HepG2 (cell line): ENCODE data around the gene DTX4. TPM values are rescaled to one million over a fixed set of nuclear protein-coding genes. Genes with fewer than 3 reads are reported as not detected.

Experiments used
- ARHGAP35 ChIP-seq: sonication (generic); formaldehyde crosslinking; IDR thresholded peaks from 2 replicates; pipeline ENCODE4 v1.9.0; 2022; ENCODE audit warnings: mild to moderate bottlenecking, inconsistent platforms, moderate library complexity, missing genetic modification reagents, borderline replicate concordance
- BCLAF1 ChIP-seq: fragments of 450-650 bp; IDR thresholded peaks from 2 replicates; pipeline ENCODE4 v1.6.1; 2017; ENCODE audit warnings: mild to moderate bottlenecking
- GABPB1 ChIP-seq: IDR thresholded peaks from 2 replicates; pipeline ENCODE4 v1.6.1; 2016; ENCODE audit warnings: mild to moderate bottlenecking, missing genetic modification reagents, moderate library complexity, missing compliant biosample characterization
- JDP2 ChIP-seq: sonication (generic); formaldehyde crosslinking; IDR thresholded peaks from 2 replicates; pipeline ENCODE4 v1.8.1; 2022; ENCODE audit warnings: missing genetic modification reagents, borderline replicate concordance
- KLF9 ChIP-seq: IDR thresholded peaks from 2 replicates; pipeline ENCODE4 v1.6.1; 2016; ENCODE audit warnings: low read depth
- MEF2D ChIP-seq: sonication (generic); formaldehyde crosslinking; IDR thresholded peaks from 2 replicates; pipeline ENCODE4 v1.5.1; 2020; ENCODE audit warnings: mild to moderate bottlenecking, missing genetic modification reagents
- MTF2 ChIP-seq: sonication (generic); formaldehyde crosslinking; IDR thresholded peaks from 2 replicates; pipeline ENCODE4 v1.5.0; 2020; ENCODE audit warnings: missing genetic modification reagents, borderline replicate concordance
- NR2F2 ChIP-seq: IDR thresholded peaks from 2 replicates; pipeline ENCODE4 v1.6.1; 2012; ENCODE audit warnings: low read depth, inconsistent platforms, borderline replicate concordance
- PCBP1 ChIP-seq: fragments of 200-400 bp; formaldehyde crosslinking; IDR thresholded peaks from 2 replicates; pipeline ENCODE4 v1.6.1; 2017; ENCODE audit warnings: mild to moderate bottlenecking, low read depth, low read length, borderline replicate concordance
- SIN3A ChIP-seq: IDR thresholded peaks from 2 replicates; pipeline ENCODE4 v1.6.1; 2011; ENCODE audit warnings: low read depth, mild to moderate bottlenecking, control low read depth, low read length, borderline replicate concordance
- SMAD3 ChIP-seq: sonication (generic); formaldehyde crosslinking; IDR thresholded peaks from 2 replicates; pipeline ENCODE4 v1.4.0; 2020; ENCODE audit warnings: missing genetic modification reagents
- SRSF1 ChIP-seq: fragments of 200-400 bp; formaldehyde crosslinking; optimal IDR thresholded peaks from 2 replicates; pipeline ENCODE3; 2017; ENCODE audit warnings: mild to moderate bottlenecking, low read depth, low read length, moderate library complexity
- TFDP1 ChIP-seq: IDR thresholded peaks from 2 replicates; pipeline ENCODE4 v1.6.1; 2016; ENCODE audit warnings: missing compliant biosample characterization, missing genetic modification reagents, borderline replicate concordance
- XBP1 ChIP-seq: sonication (generic); formaldehyde crosslinking; IDR thresholded peaks from 2 replicates; pipeline ENCODE4 v1.5.0; 2020; ENCODE audit warnings: missing genetic modification reagents
- ZFP36L2 ChIP-seq: sonication (generic); formaldehyde crosslinking; IDR thresholded peaks from 2 replicates; pipeline ENCODE4 v1.4.0; 2020; ENCODE audit warnings: missing genetic modification reagents
- ZNF138 ChIP-seq: sonication (generic); formaldehyde crosslinking; IDR thresholded peaks from 2 replicates; pipeline ENCODE4 v1.5.0; 2020; ENCODE audit warnings: mild to moderate bottlenecking, low read depth, missing genetic modification reagents
- ZNF382 ChIP-seq: sonication (generic); formaldehyde crosslinking; IDR thresholded peaks from 2 replicates; pipeline ENCODE4 v1.5.0; 2020; ENCODE audit warnings: missing genetic modification reagents, mild to moderate bottlenecking, borderline replicate concordance
- ZNF441 ChIP-seq: sonication (generic); formaldehyde crosslinking; IDR thresholded peaks from 2 replicates; pipeline ENCODE4 v1.7.0; 2021; ENCODE audit warnings: missing genetic modification reagents, borderline replicate concordance
- ZNF451 ChIP-seq: sonication (generic); formaldehyde crosslinking; IDR thresholded peaks from 2 replicates; pipeline ENCODE4 v1.5.0; 2020; ENCODE audit warnings: mild to moderate bottlenecking, missing genetic modification reagents
- ZNF614 ChIP-seq: IDR thresholded peaks from 2 replicates; pipeline ENCODE4 v1.6.1; 2018; ENCODE audit warnings: missing biosample characterization, missing genetic modification reagents, inconsistent platforms, borderline replicate concordance
- ZNF75D ChIP-seq: sonication (generic); formaldehyde crosslinking; IDR thresholded peaks from 2 replicates; pipeline ENCODE4 v1.8.1; 2023; ENCODE audit warnings: missing genetic modification reagents, mild to moderate bottlenecking, borderline replicate concordance
- ZNF766 ChIP-seq: sonication (generic); formaldehyde crosslinking; IDR thresholded peaks from 2 replicates; pipeline ENCODE4 v1.5.0; 2020; ENCODE audit warnings: missing genetic modification reagents, borderline replicate concordance
- ZNF773 ChIP-seq: sonication (generic); formaldehyde crosslinking; IDR thresholded peaks from 2 replicates; pipeline ENCODE4 v1.4.0; 2020; ENCODE audit warnings: missing genetic modification reagents, borderline replicate concordance
- ZNF780A ChIP-seq: sonication (generic); formaldehyde crosslinking; IDR thresholded peaks from 2 replicates; pipeline ENCODE4 v1.8.0; 2022; ENCODE audit warnings: mild to moderate bottlenecking, missing genetic modification reagents, moderate library complexity
- ZSCAN21 ChIP-seq: sonication (generic); formaldehyde crosslinking; IDR thresholded peaks from 2 replicates; pipeline ENCODE4 v1.8.0; 2022; ENCODE audit warnings: mild to moderate bottlenecking, missing genetic modification reagents, moderate library complexity, borderline replicate concordance
- ZSCAN9 ChIP-seq: IDR thresholded peaks from 2 replicates; pipeline ENCODE4 v1.6.1; 2016; ENCODE audit warnings: borderline replicate concordance
- polyA plus RNA-seq, 8 experiments: library from polyadenylated mRNA; depleted of rRNA in 3 of 8; stranded (reverse) in 7 of 8; unstranded in 1 of 8; fragments of >200 nt; fragmentation: Illumina TruSeq in 4 of 8; extraction: Trizol in 4 of 8; gene quantifications; 2 replicates each; pipeline versions ENCODE4 v1.2.1 to v1.2.3, GENCODE V29; 2011 to 2016; ENCODE audit warnings: low read depth in 4 of 8, missing spikeins in 1 of 8, mixed read lengths in 1 of 8; ENCODE audit not compliant: insufficient read depth in 1 of 8
- total RNA-seq, 5 experiments: library from RNA; depleted of rRNA; stranded (reverse); fragments of >200 nt; fragmentation: Illumina TruSeq; extraction: Trizol; gene quantifications; 2 replicates each; pipeline ENCODE4 v1.2.3, GENCODE V29; 2016; ENCODE audit warnings: low read depth in 1 of 5

DTX4 gene
- total and polyA plus RNA-seq, 2 of the 13 experiments (the other 11 are each of a cell fraction or from before 2014, with no cell fraction given): 0.67 to 5.6 TPM

GRCh38 chr11:59171508-59172322, at the start of gene DTX4 (continued):
- TF ChIP-seq BCLAF1: no peak
- TF ChIP-seq MEF2D: no peak
- TF ChIP-seq ZNF451: no peak
- peak; percentile 87 for TF ChIP-seq TFDP1 (CRISPR knock-in tag)
- TF ChIP-seq ZNF766 (CRISPR knock-in tag): no peak
- no peak for TF ChIP-seq SRSF1
- TF ChIP-seq JDP2 (CRISPR knock-in tag): no peak
- no peak for TF ChIP-seq ZSCAN21 (CRISPR knock-in tag)
- TF ChIP-seq ZNF614 (CRISPR knock-in tag): no peak; the same call in 1 of the 2 replicates
- peak; percentile 34 for TF ChIP-seq GABPB1 (CRISPR knock-in tag)
- no peak for TF ChIP-seq ZNF773 (CRISPR knock-in tag)
- TF ChIP-seq ZNF138 (CRISPR knock-in tag): 0 out of 2 replicates have a peak, but pooled peaks have one; percentile 14
- TF ChIP-seq ARHGAP35 (CRISPR knock-in tag): no peak
- TF ChIP-seq ZNF382 (CRISPR knock-in tag): no peak
- TF ChIP-seq NR2F2: no peak
- no peak for TF ChIP-seq PCBP1
- TF ChIP-seq ZNF441 (CRISPR knock-in tag): no peak
- TF ChIP-seq ZSCAN9 (CRISPR knock-in tag): no peak
- no peak for TF ChIP-seq ZNF780A
- 0 out of 2 replicates have a peak, but pooled peaks have one; percentile 34 for TF ChIP-seq ZNF75D (CRISPR knock-in tag)
- peak; percentile 33; the same call in 1 of the 2 replicates for TF ChIP-seq SIN3A
- 0 out of 2 replicates have a peak, but pooled peaks have one; percentile 42 for TF ChIP-seq SMAD3 (CRISPR knock-in tag)
- no peak for TF ChIP-seq ZFP36L2 (CRISPR knock-in tag)
- no peak for TF ChIP-seq XBP1 (CRISPR knock-in tag)
- TF ChIP-seq MTF2: no peak
- no peak for TF ChIP-seq KLF9 (CRISPR knock-in tag)
